Lower leg skin (tissue), 3 donors: ENCODE results near the gene SLC25A26.
"Not testable (repeated sequence)": the region's sequence is repeated elsewhere in the genome, so short reads cannot be mapped to it uniquely, and the experiment has no call there.

Experiments used
- POLR2A ChIP-seq, 2 donors: fragments of 450-650 bp; IDR thresholded peaks; one replicate each; pipeline ENCODE4 v1.6.1; 2016 to 2017; ENCODE audit warnings: antibody characterized with exemption in 2 of 2, mild to moderate bottlenecking in 1 of 2, moderate library complexity in 1 of 2
- TF ChIP-seq, protein P1 (sequence below), 3 donors: fragments of 450-650 bp; IDR thresholded peaks; one replicate each; pipeline ENCODE4 v1.5.1; 2016; ENCODE audit warnings: antibody characterized with exemption in 3 of 3, mild to moderate bottlenecking in 3 of 3, moderate library complexity in 2 of 3

DNA sequence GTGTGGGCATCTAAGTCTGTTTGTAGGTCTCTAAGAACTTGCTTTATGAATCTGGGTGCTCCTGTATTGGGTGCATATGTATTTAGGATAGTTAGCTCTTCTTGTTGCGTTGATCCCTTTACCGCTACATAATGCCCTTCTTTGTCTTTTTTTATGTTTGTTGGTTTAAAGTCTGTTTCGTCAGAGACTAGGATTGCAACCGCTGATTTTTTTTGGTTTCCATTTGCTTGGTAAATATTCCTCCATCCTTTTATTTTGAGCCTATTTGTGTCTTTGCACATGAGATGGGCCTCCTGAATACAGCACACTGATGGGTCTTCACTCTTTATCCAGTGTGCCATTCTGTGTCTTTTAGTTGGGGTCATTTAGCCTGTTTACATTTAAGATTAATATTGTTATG lies 71.1 kb downstream of the SLC25A26 start:
- TF ChIP-seq, protein P1, sequence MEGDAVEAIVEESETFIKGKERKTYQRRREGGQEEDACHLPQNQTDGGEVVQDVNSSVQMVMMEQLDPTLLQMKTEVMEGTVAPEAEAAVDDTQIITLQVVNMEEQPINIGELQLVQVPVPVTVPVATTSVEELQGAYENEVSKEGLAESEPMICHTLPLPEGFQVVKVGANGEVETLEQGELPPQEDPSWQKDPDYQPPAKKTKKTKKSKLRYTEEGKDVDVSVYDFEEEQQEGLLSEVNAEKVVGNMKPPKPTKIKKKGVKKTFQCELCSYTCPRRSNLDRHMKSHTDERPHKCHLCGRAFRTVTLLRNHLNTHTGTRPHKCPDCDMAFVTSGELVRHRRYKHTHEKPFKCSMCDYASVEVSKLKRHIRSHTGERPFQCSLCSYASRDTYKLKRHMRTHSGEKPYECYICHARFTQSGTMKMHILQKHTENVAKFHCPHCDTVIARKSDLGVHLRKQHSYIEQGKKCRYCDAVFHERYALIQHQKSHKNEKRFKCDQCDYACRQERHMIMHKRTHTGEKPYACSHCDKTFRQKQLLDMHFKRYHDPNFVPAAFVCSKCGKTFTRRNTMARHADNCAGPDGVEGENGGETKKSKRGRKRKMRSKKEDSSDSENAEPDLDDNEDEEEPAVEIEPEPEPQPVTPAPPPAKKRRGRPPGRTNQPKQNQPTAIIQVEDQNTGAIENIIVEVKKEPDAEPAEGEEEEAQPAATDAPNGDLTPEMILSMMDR (IDR thresholded peaks at IDR 0.05): not testable (repeated sequence)
- TF ChIP-seq POLR2A (IDR thresholded peaks at IDR 0.05): not testable (repeated sequence)
